ENCODE data around the gene MAP1LC3B.
"Not testable (repeated sequence)": the region's sequence is repeated elsewhere in the genome, so short reads cannot be mapped to it uniquely, and the experiment has no call there.

MAP1LC3B gene

GRCh38 chr16:87383505-87384161 lies 8.5 kb upstream of the MAP1LC3B start, which contains the start of gene FBXO31:
Gene FBXO31 (minus strand): TSS chr16:87383776. CDS start chr16:87383744, 32 bp downstream.
- DNase-seq = peak; percentile 89

GRCh38 chr16:87384162-87384874 lies 7.8 kb upstream of the MAP1LC3B start:
- no peak for DNase-seq

DNA sequence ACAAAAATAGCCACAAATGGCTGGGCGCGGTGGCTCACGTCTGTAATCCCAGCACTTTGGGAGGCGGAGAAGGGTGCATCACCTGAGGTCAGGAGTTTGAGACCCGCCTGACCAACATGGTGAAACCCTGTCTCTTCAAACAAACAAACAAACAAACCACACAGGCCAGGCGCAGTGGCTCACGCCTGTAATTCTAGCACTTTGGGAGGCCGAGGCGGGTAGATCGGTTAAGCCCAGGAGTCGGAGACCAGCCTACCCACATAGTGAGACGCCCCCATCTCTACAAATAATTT lies 7.3 kb upstream of the MAP1LC3B start:
- DNase-seq = not testable (repeated sequence)

- peak; percentile 95 for DNase-seq
These were observed 4.0 kb upstream of the MAP1LC3B start for GRCh38 chr16:87387942-87388817.

GRCh38 chr16:87388818-87389134 lies 3.4 kb upstream of the MAP1LC3B start:
- no peak for DNase-seq

GRCh38 chr16:87389245-87389644 lies 2.9 kb upstream of the MAP1LC3B start:
- no peak for DNase-seq

- DNase-seq = not testable (repeated sequence)
These were observed 2.2 kb upstream of the MAP1LC3B start for GRCh38 chr16:87389914-87390313.

- DNase-seq = no peak
These were observed 1.4 kb upstream of the MAP1LC3B start for GRCh38 chr16:87390641-87391323.

DNA sequence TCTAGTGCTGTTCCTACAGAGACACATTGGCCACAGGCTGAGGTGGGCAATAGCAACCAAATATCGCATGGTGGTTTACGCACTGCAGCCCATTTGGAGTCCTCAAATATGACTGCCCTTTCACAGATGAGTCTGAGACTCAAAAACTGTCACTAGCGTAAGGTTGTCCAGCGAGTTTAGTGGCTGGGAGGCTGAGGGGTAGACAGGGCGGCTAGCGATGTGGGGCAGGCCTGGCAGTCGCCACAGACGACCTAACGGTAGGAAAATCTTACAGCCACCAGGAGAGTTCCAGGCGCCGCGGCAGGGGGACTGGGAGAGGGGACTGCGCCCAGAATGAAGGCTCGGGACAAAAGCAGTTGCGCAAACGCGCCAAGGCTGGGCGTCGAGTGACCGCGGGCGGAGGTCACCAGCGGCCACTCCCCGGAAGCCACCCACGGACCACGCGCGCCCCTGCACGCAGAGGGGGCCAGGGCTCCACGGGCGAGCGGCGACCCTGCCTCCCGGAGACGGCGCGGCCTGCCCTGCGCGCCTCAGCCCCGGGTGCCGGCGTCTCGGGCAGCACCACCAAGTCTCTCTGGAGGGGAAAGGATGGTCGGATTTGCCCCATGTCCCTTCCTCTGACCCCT lies 699 bp upstream of the MAP1LC3B start:
- no peak for DNase-seq

- DNase-seq = peak; percentile 31
These were observed 914 bp downstream of the MAP1LC3B start for GRCh38 chr16:87392821-87393679.

DNA sequence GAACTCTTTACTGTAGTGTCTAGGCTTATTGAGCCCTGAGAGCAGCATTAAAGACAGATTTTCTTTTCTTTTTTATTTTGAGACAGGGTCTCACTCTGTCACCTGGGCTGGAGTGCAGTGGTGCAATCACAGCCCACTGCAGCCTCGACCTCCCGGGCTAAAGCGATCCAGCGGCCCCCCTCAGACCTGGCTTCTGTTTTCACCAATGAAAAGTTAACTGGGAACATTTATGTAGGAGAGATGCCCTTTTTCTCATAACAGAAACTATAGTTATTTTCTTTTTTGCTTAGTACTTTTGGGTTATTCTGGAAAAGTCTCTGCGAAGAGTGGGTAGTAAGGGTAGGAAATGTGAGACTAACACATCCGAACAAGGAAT lies 1.5 kb downstream of the MAP1LC3B start:
- no peak for DNase-seq

DNA sequence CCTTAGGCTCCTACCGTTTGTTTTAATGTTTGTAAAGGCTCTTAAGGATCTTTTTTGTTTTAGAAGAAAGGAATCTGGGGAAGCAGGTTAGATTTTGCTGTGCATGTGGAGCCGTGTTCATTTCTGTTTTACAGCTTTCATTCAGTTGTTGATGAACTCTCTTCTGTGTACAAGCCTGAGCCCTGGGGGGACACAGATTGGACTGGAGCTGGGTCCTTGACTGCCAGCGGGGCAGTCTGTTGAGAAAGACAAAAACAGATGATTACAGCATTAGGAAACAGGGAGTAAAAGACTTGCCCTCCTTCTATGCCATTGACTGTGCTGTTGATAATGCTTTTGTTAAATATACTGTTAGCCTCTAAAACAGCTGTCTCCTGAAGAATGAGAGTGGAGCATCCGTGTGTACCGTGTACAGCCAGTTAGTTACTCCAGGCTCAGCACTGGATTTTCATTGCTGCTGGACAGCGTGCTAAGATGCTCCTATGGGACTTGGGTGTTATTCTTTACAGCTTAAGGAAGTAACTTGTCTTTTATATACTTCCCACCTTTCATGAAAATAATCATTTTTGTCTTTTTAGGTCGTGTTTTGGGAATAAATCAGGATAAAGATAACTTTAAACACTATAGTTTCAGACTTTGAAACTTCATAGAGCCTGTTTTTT lies 3.2 kb downstream of the MAP1LC3B start:
- no peak for DNase-seq

GRCh38 chr16:87404764-87405625 lies 12.9 kb downstream of the MAP1LC3B start:
- DNase-seq = no peak

GRCh38 chr16:87406495-87407088 lies 14.5 kb downstream of the MAP1LC3B start:
- no peak for DNase-seq

- peak; percentile 23 for DNase-seq
These were observed 15.5 kb downstream of the MAP1LC3B start for GRCh38 chr16:87407511-87408112.

GRCh38 chr16:87409153-87409552 lies 17.0 kb downstream of the MAP1LC3B start:
- no peak for DNase-seq

GRCh38 chr16:87409781-87410180 lies 17.6 kb downstream of the MAP1LC3B start:
- DNase-seq = no peak

GRCh38 chr16:87410530-87410929 lies 18.4 kb downstream of the MAP1LC3B start:
- no peak for DNase-seq

DNA sequence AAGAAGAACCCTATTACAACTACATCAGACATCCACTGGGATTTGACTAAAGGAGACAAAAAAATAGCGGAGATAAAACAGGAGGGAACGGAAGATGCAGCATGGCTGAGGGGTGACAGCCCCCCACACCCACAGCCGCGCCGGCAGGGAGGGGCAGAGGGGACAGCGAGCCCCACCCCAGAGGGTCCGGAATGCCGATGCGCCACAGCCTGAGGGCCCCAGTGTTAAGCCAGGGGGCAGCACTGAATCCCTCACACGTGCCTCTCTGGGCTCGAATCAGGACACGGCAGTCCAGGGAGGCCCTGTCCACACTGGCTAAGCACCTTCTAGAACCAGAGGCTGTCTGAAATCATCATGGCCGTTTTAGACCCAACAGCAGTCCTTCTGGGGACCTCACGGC lies 18.8 kb downstream of the MAP1LC3B start:
- no peak for DNase-seq
